Kidney (tissue), 14 donors: ENCODE results near the gene HCFC1. TPM values are rescaled to one million over a fixed set of nuclear protein-coding genes. Genes with fewer than 3 reads are reported as not detected.

Source experiments
- DNase-seq, 5 donors: peaks; one replicate each; pipeline ENCODE4 v3.0.0-alpha.2; 2013 to 2020
- FAIRE-seq: peaks from 2 replicates; lab custom pipeline; 2012; peaks lifted over from hg19 to GRCh38; lab: Jason Lieb, UNC
- H3K27ac ChIP-seq, 2 donors: one replicate each; pipeline ENCODE4 v1.7.0; 2013; ENCODE audit warnings: low read depth in 2 of 2, low read length in 2 of 2, inconsistent platforms in 1 of 2
- H3K27me3 ChIP-seq: one replicate; pipeline ENCODE4 v1.7.1; 2013; ENCODE audit warnings: low read length, inconsistent platforms; ENCODE audit not compliant: control insufficient read depth, insufficient read depth
- H3K36me3 ChIP-seq, 3 donors: one replicate each; pipeline versions ENCODE4 v1.7.0 to v1.7.1; 2013; ENCODE audit warnings: low read length in 3 of 3, control low read depth in 1 of 3, inconsistent platforms in 1 of 3; ENCODE audit not compliant: insufficient read depth in 3 of 3, control insufficient read depth in 2 of 3
- H3K4me1 ChIP-seq, 3 donors: one replicate each; pipeline versions ENCODE4 v1.7.0 to v1.7.1; 2013; ENCODE audit warnings: low read length in 3 of 3, inconsistent platforms in 1 of 3, low read depth in 1 of 3; ENCODE audit not compliant: control insufficient read depth in 2 of 3, insufficient read depth in 2 of 3
- H3K4me3 ChIP-seq, 3 donors: one replicate each; pipeline versions ENCODE4 v1.7.0 to v1.8.1; 2013; ENCODE audit warnings: low read length in 3 of 3, control low read depth in 1 of 3, inconsistent platforms in 1 of 3
- H3K9ac ChIP-seq, 3 donors: one replicate each; pipeline versions ENCODE4 v1.7.0 to v1.7.1; 2013; ENCODE audit warnings: low read length in 3 of 3, control low read depth in 1 of 3, inconsistent platforms in 1 of 3
- H3K9me3 ChIP-seq, 3 donors: one replicate each; pipeline versions ENCODE4 v1.7.0 to v1.7.1; 2013; ENCODE audit warnings: low read length in 3 of 3, control low read depth in 1 of 3, inconsistent platforms in 1 of 3; ENCODE audit not compliant: control insufficient read depth in 2 of 3, insufficient read depth in 1 of 3
- CTCF ChIP-seq: IDR thresholded peaks from 3 replicates; pipeline ENCODE4 v1.5.1; 2012; ENCODE audit warnings: mild to moderate bottlenecking, moderate library complexity, borderline replicate concordance; ENCODE audit not compliant: insufficient read depth; ENCODE audit errors: extremely low read depth
- intact Hi-C: fragments of 100-400 bp; cut with DNase I; formaldehyde crosslinking; loops from one replicate; pipeline ENCODE4 v1.11.1; 2022
- polyA plus RNA-seq: library from polyadenylated mRNA; stranded (reverse); fragments of 350-450 nt; fragmentation: Illumina TruSeq; extraction: RNeasy Lipid Tissue Mini Kit (QIAGEN cat#74804); gene quantifications from one replicate; pipeline ENCODE4 v1.2.3, GENCODE V29; 2014; ENCODE audit warnings: low read depth, low replicate concordance; ENCODE audit not compliant: insufficient read depth
- total RNA-seq: library from RNA; stranded (reverse); fragmentation: NEBNext Ultra II Directional; extraction: Animal tissue kit (Norgen Biotek cat#: 25700); gene quantifications from one replicate; pipeline ENCODE4 v1.2.1, GENCODE V29; 2021
- donor health status: control.
- donor health status: control.
- donor health status: control.
- donor health status: control.
- donor health status: control.
- donor health status: DM: yes; HTN: yes; CAD: no.
- donor health status: Normal renal cell carcinoma (clear cell type).

The HCFC1 gene
- total and polyA plus RNA-seq, 2 donors from 2014 or later: 13.5 to 54.6 TPM

DNA sequence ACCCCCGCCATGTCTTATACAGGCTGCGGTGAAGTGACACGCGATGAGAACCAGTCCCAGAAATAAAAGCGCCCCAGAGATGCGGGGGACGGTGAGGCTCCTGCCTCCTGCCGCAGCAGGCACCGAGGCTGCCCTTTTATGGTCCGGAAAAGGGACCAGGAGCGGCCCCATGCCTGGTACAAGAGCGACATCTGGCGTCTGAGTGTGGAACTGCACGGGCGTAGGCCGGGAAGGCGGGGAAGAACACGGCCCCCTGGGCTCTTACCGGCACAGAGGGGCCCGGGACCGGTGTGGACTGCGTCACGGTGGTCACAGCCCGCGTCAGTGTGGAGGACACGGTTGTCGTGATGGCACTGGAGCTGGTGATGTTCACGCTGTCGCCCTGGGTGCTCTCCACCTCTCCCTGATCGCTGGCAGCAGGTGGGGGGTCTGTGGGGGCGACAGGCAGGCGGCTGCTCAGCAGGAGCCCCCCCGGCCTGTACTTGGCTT, 18.2 kb downstream of the HCFC1 start:
- Histone ChIP-seq H3K4me1 (peaks cover 0 to 4% (median 0%) of the 10 kb centered on the region in 3 donors), H3K36me3 (peaks cover 2 to 31% (median 10%) of the 10 kb centered on the region in 3 donors), H3K27ac (no peak overlapping the region), H3K9me3 (no peaks in the 10 kb centered on the region), H3K4me3 (no peak overlapping the region), H3K9ac (no peak overlapping the region), H3K27me3 (no peaks in the 10 kb centered on the region)
- peak; percentile 77 to 88 (median 81) for DNase-seq
- intact Hi-C loops: loop anchor here (10.0 kb wide), 1 partner anchor 189 kb away; the partner anchor contains the start of gene PLXNB3
- TF ChIP-seq CTCF: peak; percentile 88
- no peak for FAIRE-seq

DNA sequence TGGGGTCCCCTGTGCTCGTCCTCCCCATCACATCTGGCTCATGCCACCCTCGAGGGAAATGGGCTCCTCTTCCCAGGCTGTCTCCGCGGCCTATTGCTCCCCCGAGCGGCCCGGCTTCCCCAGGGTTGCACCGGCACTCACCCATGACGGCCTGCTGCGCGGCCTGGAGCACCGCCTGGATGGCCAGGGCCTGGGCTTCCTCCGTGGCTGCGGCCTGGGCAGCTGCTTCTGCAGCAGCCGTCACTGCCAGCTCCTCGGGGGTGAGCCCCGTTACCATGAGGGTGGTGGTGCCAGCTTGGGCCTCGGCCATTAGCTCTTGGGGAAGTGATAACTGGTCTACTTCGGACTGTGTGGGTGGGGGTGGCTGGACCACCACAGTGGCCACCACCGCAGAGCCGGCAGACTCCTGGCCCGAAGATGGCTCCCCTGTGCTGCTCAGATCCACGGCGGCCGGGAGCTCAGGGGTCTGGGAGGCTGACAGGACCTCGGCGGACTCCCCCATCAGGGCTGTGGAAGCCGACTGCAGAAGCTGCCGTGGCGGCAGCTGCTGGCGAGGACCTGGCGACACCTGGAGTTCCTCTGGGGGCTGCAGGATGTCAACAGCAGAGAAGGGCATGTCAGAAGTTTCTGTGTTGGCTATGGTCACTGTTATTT, 19.1 kb downstream of the HCFC1 start:
- Histone ChIP-seq H3K4me1 (peaks cover 0 to 7% (median 0%) of the 10 kb centered on the region in 3 donors), H3K27me3 (no peaks in the 10 kb centered on the region), H3K4me3 (no peak overlapping the region), H3K27ac (no peak overlapping the region), H3K9me3 (no peaks in the 10 kb centered on the region), H3K9ac (no peak overlapping the region), H3K36me3 (peaks cover 2 to 31% (median 4%) of the 10 kb centered on the region in 3 donors)
- no peak for DNase-seq
- TF ChIP-seq CTCF: no peak
- intact Hi-C loops: loop anchor here (10.0 kb wide), 1 partner anchor 188 kb away; the partner anchor contains the start of gene PLXNB3
- no peak for FAIRE-seq

DNA sequence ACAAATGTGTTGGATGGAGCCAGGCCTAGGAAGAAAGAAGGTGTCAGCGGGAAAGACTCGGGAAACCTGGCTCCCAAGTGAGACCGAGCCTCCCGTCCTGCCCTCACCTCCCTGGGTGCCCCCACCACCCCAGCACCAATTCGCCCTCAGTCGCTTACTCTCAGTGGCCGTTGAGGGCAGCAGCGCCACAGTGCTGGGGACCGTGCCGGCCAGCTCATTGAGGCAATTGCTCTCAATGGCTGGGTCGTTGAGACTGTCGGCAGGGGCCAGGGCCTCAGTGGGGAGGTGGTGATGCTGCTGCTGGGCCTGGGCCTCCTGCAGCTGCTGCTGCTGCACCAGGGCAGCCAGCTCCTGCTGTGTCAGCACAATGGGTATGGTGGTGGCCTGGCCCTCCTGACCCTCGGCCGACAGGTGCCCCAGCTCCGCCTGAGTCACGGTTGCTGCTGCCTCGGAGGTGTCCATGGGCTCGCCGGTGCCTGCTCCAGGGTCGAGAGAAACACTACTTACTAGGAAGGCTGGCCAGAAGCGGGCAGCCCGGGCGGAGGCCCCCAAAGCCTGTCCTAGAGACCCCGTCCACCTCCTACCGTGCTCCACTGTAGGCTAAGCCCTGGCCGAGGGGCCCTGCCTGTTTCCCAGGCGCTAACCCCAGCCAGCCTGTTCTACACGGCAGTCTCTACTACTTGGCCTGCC, 19.8 kb downstream of the HCFC1 start:
- Histone ChIP-seq H3K36me3 (peaks cover 2 to 31% (median 2%) of the 10 kb centered on the region in 3 donors), H3K9ac (no peak overlapping the region), H3K4me1 (peaks cover 0 to 7% (median 0%) of the 10 kb centered on the region in 3 donors), H3K9me3 (no peaks in the 10 kb centered on the region), H3K27ac (no peak overlapping the region), H3K4me3 (no peak overlapping the region), H3K27me3 (no peaks in the 10 kb centered on the region)
- DNase-seq: no peak
- no peak for TF ChIP-seq CTCF
- no peak for FAIRE-seq
- intact Hi-C loops: loop anchor here (10.0 kb wide), 1 partner anchor 187 kb away; the partner anchor contains the start of gene PLXNB3
